G401.6 (cell line): ENCODE results near the gene NEK1.
"Not testable (repeated sequence)": the region's sequence is repeated elsewhere in the genome, so short reads cannot be mapped to it uniquely, and the experiment has no call there.

Experiments used
- FAIRE-seq: peaks from 2 replicates; lab custom pipeline; 2012; peaks lifted over from hg19 to GRCh38; lab: Jason Lieb, UNC

NEK1 gene

GRCh38 chr4:169494234-169494633 is 118.1 kb downstream of the NEK1 start:
- FAIRE-seq = not testable (repeated sequence)

- no peak for FAIRE-seq
These were observed 119.2 kb downstream of the NEK1 start for GRCh38 chr4:169493164-169493524.

GRCh38 chr4:169492436-169493163 is 119.8 kb downstream of the NEK1 start:
- FAIRE-seq = no peak

GRCh38 chr4:169491211-169491610 is 121.2 kb downstream of the NEK1 start:
- no peak for FAIRE-seq

- FAIRE-seq = no peak
These were observed 123.1 kb downstream of the NEK1 start for GRCh38 chr4:169489306-169489705.

- peak; percentile 92 for FAIRE-seq
These were observed 126.3 kb downstream of the NEK1 start for GRCh38 chr4:169485791-169486742.

GRCh38 chr4:169485086-169485485 is 127.3 kb downstream of the NEK1 start:
- no peak for FAIRE-seq

- FAIRE-seq = no peak
These were observed 127.9 kb downstream of the NEK1 start for GRCh38 chr4:169484485-169484884.

GRCh38 chr4:169464080-169464479 is 148.3 kb downstream of the NEK1 start:
- FAIRE-seq = no peak

- FAIRE-seq = no peak
These were observed 152.3 kb downstream of the NEK1 start for GRCh38 chr4:169460081-169460480.

GRCh38 chr4:169458575-169458974 is 153.8 kb downstream of the NEK1 start:
- no peak for FAIRE-seq

GRCh38 chr4:169452644-169453043 is 159.7 kb downstream of the NEK1 start:
- not testable (repeated sequence) for FAIRE-seq

- FAIRE-seq = not testable (repeated sequence)
These were observed 163.4 kb downstream of the NEK1 start for GRCh38 chr4:169448935-169449334.

- FAIRE-seq = no peak
These were observed 165.6 kb downstream of the NEK1 start for GRCh38 chr4:169446824-169447223.

- no peak for FAIRE-seq
These were observed 168.6 kb downstream of the NEK1 start for GRCh38 chr4:169443748-169444147.

GRCh38 chr4:169440446-169440845 is 171.9 kb downstream of the NEK1 start:
- FAIRE-seq = no peak

GRCh38 chr4:169439244-169439643 is 173.1 kb downstream of the NEK1 start:
- FAIRE-seq = no peak

GRCh38 chr4:169438057-169438480 is 174.3 kb downstream of the NEK1 start:
- no peak for FAIRE-seq

- FAIRE-seq = no peak
These were observed 174.9 kb downstream of the NEK1 start for GRCh38 chr4:169437299-169438047.

GRCh38 chr4:169436734-169437133 is 175.6 kb downstream of the NEK1 start:
- FAIRE-seq = no peak

- no peak for FAIRE-seq
These were observed 184.0 kb downstream of the NEK1 start for GRCh38 chr4:169428376-169428775.

GRCh38 chr4:169427727-169428126 is 184.7 kb downstream of the NEK1 start:
- FAIRE-seq = not testable (repeated sequence)

- no peak for FAIRE-seq
These were observed 192.1 kb downstream of the NEK1 start for GRCh38 chr4:169420291-169420690.
